Retinal pigment epithelial cell (primary cell): ENCODE data around the gene IL1RL2.
A peak's percentile ranks its signal among the peaks of the same experiment; 100 is the strongest.

ENCODE experiments used
- DNase-seq: peaks from one replicate; pipeline ENCODE4 v3.0.0-alpha.2; 2010; ENCODE audit warnings: low read depth
- H3K4me3 ChIP-seq: 2 replicates; pipeline ENCODE4 v1.5.1; 2011; ENCODE audit warnings: mild to moderate bottlenecking, low read length, control low read depth, moderate library complexity
- TF ChIP-seq, protein P1 (sequence below): conservative IDR thresholded peaks from 2 replicates; pipeline ENCODE4 v1.5.1; 2011; ENCODE audit warnings: low read depth, low read length, control low read depth, inconsistent platforms

The IL1RL2 gene

DNA sequence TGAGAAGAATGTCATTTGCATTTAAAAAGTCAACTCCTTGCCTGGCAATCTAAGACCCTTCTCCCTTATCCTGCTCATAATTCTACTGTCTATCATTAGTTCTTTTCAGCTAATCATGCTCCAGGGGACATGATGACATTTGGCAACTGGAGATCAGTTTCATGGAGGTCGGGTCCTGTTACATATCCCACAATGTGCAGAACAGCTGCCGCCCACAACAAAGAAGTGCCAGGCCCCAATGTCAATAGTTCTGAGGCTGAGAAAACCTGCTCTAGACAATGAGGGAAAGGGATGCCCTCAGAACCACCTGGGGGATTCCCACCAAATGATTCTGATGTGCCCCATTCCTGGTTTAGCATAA lies 71.2 kb downstream of the IL1RL2 start:
- no peak for DNase-seq
- no peak overlapping the region for H3K4me3 ChIP-seq
- TF ChIP-seq, protein P1, sequence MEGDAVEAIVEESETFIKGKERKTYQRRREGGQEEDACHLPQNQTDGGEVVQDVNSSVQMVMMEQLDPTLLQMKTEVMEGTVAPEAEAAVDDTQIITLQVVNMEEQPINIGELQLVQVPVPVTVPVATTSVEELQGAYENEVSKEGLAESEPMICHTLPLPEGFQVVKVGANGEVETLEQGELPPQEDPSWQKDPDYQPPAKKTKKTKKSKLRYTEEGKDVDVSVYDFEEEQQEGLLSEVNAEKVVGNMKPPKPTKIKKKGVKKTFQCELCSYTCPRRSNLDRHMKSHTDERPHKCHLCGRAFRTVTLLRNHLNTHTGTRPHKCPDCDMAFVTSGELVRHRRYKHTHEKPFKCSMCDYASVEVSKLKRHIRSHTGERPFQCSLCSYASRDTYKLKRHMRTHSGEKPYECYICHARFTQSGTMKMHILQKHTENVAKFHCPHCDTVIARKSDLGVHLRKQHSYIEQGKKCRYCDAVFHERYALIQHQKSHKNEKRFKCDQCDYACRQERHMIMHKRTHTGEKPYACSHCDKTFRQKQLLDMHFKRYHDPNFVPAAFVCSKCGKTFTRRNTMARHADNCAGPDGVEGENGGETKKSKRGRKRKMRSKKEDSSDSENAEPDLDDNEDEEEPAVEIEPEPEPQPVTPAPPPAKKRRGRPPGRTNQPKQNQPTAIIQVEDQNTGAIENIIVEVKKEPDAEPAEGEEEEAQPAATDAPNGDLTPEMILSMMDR, result no peak

DNA sequence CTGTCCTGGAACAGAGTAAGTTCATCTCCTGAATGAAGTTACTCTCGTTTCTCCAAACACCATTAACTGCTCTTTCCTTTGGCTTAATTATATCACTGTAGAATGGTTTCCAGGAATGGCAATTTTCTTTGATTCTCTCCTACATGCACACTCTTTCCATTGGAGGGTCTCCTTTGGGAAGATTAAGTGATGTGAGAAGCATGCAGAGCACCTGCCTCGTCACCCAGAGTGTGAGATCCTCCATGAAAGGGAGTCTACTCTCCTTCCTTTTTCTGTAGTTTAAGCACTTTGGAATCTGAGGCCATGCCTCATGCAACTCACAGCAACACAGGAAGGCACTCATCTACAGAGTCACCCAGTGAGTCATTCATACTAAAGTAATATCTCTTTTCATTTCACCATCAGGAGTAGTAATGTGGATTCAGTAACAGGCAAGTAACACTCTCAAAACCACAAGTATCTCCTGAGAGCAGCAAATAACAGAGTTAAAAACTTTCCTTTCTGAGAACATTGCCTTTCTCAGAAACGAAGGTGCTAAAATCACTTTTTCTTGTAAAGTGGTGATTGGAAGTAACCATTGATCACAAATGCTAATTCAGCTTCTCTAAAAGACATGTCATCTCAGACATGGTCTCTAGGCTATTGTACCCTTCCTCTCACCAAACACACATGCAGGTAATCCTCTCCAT lies 71.7 kb downstream of the IL1RL2 start:
- TF ChIP-seq, protein P1, result no peak
- peak; percentile 14 for DNase-seq
- no peak overlapping the region for H3K4me3 ChIP-seq

DNA sequence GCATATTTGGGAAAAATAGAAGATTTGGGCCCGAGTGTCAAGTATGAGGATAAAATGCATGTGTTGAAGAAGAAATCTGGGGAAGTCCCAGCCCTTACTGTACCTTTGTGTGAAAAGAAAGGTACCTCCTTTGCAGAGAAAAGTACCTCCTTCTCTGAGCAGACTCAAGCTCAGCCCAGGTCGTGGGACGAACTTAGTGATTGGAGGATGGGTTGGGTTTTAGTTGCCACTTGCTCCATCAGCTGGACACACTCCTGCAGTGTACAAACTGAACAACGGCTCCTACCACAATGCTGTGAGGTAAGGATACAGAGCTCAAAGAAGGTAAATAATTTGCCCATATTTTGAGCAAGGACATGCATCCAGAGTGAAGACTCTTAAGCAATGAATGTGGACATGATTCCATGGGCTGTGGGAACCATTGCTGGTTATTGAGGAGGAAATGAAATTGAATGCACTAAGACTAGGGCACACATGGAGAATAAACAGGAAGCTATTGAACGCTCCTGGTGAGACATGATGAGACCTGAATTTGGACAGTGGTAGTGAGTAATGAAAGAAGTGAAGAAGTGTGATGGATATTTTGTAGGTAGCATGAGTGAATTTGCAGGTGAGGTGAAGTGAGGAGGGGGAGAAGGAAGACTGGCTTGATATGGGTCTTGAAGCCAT lies 74.8 kb downstream of the IL1RL2 start:
- no peak overlapping the region for H3K4me3 ChIP-seq
- no peak for DNase-seq
- TF ChIP-seq, protein P1, result no peak

DNA sequence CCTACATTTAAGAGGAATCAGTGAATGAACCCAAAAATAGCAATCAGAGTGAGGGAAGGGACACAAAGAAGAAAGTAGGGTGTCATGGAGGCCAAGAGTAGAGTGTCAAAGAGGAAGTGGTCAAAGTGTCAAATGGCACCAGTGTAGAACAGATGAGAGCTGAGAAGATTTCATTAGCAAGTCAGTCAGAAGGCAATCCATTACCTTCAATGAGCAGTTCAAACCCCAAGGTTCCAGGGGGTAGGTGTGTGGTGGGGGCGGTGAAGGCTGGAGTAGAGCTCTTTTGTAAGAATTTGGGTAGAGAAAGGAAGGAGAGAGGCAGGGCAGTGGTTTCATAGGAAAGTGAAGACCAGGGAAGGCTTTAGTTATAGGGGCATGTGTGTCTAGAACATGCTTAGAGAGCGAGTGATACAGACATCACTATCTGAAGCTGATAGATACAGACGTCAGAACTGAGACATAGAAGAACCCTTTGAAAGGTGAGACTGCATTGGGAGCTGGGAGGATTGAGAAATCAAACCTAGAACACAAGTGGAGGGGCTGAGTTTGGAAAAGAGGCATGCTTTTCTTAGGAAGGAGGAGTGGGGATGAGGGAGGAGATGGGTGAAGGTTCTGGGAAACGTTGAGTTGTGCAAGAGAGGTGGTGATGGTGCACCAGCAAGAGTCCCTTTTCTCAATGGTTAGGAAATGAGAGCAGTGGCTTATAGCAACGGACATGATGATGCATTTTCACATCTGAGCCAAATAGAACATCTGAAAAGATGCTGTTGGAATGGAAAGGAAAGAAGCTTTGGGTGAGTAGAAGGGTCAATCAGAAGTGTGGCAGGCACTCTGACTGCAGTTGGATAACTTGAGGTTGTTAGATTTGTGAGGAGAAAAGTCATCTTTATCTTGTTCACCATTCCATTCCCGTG lies 75.7 kb downstream of the IL1RL2 start:
- no peak for DNase-seq
- TF ChIP-seq, protein P1, result no peak
- H3K4me3 ChIP-seq, result no peak overlapping the region

DNA sequence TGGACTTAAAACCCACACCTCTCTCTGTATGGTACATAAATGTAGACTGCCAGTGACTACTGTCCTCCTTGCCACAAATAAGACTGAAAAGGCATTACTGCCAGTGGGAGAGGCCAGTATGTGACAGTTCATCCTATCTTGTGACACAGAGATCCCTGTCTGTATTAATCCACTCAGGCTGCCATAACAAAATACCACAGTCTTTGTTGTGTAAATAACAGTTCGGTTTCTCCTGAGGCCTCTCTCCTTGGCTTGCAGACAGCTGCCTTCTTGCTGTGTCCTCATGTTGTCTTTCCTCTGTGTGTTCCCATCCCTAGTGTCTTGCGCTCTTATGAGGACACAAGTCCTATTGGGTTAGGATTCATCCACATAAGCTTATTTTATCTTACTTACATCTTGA lies 78.1 kb downstream of the IL1RL2 start:
- TF ChIP-seq, protein P1, result no peak
- no peak overlapping the region for H3K4me3 ChIP-seq
- DNase-seq, result no peak

DNA sequence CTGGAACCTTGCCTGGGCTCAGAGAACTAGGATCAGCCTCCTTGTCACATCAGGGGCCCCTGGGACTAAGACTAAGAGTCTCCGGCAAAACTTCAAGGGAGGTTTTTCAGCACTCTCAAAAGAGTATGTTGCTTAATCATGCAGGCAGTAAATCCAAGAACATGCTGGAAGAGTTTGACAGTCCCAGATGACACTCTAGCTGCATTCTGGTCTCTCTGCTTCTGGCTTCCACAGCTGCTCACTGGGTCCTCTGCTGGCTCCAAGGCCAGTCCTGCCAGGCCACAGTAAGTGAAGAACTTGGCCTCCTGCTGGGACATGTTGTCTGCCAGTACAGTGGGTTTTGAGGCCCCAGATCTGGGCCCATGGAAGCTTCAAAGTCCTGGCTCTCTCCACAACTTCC lies 79.4 kb downstream of the IL1RL2 start:
- H3K4me3 ChIP-seq, result no peak overlapping the region
- TF ChIP-seq, protein P1, result no peak
- DNase-seq, result no peak

DNA sequence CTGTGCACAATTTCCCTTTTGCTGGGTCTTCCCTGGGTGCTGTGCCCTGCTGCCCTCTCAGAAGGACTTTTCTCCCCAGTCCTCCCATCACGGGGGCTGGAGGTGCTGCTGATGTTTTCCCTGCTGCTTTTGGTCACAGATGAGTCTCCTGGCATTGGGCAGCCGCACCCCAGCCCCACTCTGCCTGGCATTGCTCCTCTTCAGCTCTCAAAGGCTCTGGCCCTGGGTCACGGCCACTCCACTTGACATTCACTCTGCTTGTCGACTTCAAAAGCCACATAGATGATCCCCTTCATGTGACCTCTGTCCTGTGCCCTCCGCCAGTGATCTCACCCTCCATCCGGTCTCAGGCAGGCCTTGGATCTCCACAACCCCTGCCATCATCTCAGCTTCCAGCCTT lies 81.0 kb downstream of the IL1RL2 start:
- DNase-seq, result no peak
- TF ChIP-seq, protein P1, result no peak
- H3K4me3 ChIP-seq, result no peak overlapping the region
